GM21786 (cell line): ENCODE data around the gene TBXA2R.
"Not testable (repeated sequence)": the region's sequence is repeated elsewhere in the genome, so short reads cannot be mapped to it uniquely, and the experiment has no call there.

Experiments used
- ATAC-seq: cut with Tn5 transposase; IDR thresholded peaks from one replicate; pipeline ENCODE4 v1.9.1; 2021; ENCODE audit not compliant: unreplicated experiment

Gene TBXA2R

DNA sequence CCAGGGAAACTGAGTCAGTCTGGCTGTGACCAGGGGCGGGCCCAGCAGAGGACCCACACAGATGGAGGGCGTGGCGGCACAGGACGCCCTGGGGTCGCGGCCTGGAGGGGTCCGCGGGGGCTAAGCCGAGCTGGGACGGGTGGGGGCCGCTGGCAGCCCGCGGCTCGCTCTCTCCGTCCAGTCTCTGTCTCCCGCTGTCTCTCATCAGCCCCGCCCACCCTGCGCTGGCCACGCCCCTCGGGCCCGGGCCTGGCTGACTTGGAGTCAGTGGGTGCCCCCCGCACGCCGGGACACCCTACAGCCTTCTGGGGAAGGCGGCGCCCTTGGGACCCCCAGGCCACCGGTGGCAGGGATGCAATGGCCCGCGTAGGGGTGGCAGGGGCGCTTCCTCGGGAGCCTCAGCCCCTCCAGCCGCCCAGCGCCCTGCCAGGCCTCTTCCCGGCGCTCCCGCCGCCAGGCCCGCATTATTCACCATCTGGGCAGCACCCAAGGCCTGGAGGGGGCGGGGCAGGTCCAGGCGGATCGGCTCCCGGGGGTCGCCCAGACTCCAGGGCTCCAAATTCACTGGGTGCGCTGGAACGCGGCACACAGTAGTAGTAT, at the start of gene TBXA2R:
Gene TBXA2R, minus strand, starts transcription at position 186 of the 600 bp plus-strand sequence. CDS start 6,241 bp downstream, outside the sequence.
- no peak for ATAC-seq

DNA sequence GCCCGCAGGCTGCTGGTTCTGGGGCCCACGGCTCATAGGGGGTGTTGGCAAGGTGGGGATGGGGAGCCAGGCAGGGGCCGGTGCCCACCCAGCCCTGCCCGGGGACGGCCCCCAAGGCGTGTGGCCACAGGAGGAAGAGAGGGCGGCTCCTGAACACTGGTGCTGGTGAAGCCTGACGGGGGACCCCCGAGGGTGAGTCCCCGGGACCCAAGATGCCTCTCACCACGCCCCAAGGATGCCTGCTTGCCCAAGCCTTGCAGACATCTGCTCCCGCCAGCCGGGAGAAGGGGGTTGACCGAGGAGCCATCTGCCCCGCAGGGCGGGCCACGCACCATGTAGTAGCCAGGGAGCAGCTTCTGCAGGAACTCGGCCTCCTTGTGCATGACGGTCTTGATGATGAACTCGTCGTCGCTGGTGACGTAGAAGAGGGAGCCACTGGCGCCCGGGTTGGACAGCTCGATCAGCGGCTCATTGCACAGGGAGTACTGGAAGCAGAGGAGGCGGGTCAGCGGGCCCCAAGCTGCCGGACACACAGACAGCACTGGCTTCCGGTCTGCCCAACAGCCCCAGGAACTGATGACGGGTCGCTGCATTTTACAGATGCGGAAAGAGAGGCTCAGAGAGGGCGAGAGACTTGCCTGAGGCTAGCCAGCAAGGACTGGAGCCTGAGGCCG, 49.5 kb upstream of the TBXA2R start:
- ATAC-seq, result no peak

DNA sequence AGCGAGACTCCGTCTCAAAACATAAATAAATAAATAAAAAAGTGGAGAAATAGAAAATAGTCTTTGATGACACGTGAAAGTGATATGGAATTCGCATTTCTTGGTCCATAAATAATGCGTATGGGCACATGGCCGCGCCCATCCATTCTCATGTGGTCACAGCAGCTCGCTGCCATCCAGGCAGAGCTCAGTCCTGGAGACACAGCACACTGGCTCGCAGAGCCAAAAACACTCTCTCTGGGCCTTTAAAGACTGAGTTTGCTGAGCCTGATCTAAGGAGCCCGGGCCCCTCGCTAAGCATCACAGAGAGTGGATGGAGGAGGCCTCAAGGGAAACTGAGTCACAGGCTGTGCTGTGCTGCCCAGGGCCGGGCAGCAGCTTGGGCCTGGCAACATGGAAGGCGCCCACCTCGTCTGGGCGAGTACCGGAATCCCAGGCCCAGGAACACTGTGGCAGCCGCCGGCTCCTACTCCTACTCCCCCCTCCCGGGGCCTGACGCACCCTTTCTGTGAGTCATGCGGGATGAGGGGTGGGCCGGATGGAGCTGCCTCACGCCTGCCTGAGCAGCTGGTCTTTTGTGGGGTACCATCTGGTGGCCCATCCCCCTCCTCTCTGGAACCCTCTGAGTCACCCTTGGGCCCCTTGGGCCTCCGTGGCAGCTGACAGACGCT, 48.9 kb upstream of the TBXA2R start:
- no peak for ATAC-seq

DNA sequence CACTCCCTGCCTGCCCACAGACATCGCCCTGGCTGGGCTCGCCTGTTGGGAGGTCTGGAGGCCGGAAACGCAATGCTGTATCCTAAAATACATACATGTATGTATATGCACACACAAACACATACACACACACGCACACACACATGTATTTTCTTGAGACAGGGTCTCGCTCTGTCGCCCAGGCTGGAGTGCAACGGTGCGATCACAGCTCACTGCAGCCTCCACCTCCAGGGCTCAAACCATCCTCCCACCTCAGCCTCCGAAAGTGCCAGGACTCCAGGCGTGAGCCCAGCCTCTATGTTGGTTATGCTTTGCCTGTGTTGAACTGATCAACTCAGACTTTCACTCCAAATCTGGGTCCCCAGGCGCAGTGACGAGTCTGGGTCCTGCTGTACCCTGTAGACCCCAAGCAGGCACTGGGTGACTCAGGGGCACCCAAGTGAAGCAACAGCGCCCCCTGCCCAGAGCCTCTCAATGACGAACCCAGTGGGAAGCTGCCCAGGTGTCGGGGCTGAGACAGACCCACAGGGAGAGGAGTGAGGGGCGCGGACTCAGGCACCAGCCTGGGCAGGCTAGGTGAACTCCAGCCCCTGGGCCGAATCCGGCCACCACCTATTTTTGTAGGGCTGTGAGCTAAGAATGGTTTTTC, 47.3 kb upstream of the TBXA2R start:
- no peak for ATAC-seq

DNA sequence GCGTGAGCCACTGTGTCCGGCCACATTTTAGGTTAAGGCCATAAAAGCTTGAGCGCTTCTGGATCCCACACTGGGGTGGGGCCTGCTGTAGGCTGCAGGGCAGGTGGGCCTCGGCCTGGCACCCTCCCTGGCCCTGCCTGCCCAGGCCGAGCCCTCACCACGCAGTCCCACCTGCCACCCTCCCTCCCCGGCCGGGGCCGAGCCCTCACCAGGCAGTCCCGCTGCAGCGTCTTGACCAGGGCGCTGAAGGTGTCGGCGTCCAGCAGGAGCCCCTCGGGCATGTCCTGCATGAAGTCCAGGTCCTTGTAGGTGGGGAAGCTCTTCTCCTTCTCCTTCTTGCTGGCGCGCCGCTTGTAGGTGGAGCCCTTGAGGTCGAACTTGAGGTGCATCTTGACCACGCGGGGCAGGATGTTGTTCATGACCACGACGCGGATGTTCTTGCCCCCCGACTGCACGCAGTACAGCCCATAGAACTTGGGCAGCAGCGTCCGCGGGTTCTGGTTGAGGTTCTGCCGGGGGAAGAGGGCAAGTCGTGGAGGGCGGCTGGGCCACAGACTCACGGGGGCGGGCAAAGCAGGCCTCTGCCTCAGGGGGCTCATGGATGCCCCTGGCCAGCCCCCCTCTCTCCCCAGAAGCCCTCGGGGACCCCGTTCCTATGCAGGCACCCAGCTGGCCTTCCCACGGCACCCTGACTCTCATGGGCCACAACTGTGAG, 46.6 kb upstream of the TBXA2R start:
- no peak for ATAC-seq

DNA sequence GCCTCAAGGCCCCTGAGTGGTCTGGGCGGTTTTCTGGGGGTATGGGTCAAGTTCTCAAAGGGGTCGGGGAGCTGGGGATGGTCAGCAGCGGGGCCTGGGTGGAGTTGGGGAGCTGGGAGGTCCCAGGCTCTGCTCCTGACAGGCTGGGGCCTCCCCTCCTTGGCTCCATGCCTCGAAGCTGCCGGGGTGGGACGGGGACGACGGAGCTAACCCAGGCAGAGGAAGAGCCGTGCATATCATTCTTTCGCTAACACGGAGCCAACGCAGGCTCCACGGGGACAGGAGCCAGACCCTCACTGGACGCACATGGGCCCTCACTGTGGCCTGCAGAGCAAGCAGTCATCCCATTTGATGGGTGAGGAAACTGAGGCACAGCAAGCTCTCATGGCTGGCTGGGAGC, 45.7 kb upstream of the TBXA2R start:
- ATAC-seq, result no peak

DNA sequence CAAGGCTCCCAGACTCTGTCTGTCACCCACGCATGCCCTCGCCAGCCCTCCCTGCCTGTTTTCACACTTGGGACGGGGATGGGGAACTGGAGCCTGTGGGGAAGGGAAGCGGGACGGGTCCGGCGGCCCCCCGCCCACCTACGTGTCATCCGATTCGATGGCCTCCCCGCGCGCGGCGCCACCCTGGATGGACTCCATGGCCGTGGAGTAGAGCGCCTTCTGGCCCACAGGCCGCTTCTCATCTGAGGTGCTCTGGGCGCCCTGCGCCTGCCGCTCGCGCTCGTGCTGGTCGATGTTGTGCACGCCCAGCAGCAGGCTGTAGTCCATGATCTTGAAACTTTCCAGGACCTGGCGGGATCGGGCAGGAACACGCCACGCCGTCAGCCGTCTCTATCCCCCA, 45.0 kb upstream of the TBXA2R start:
- no peak for ATAC-seq

DNA sequence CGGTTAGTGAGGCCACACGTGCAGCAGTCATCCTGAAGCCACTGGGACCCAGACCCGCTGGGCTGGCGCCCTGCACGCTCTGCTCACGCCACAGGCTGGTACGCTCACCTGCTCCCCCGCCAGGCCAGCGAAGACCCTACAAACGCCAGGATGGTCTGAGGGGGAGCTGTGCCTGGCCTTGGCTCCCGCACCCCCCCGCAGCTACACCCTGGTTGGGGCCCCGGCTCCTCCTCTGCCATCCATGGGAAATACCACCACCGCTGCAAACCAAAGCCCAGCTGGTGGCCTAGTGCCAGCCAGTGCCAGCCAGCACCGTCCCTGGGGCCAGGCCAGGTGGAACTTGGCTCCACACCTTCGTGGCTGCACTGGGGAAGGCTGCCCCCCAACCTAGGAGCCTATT, 43.2 kb upstream of the TBXA2R start:
- no peak for ATAC-seq

DNA sequence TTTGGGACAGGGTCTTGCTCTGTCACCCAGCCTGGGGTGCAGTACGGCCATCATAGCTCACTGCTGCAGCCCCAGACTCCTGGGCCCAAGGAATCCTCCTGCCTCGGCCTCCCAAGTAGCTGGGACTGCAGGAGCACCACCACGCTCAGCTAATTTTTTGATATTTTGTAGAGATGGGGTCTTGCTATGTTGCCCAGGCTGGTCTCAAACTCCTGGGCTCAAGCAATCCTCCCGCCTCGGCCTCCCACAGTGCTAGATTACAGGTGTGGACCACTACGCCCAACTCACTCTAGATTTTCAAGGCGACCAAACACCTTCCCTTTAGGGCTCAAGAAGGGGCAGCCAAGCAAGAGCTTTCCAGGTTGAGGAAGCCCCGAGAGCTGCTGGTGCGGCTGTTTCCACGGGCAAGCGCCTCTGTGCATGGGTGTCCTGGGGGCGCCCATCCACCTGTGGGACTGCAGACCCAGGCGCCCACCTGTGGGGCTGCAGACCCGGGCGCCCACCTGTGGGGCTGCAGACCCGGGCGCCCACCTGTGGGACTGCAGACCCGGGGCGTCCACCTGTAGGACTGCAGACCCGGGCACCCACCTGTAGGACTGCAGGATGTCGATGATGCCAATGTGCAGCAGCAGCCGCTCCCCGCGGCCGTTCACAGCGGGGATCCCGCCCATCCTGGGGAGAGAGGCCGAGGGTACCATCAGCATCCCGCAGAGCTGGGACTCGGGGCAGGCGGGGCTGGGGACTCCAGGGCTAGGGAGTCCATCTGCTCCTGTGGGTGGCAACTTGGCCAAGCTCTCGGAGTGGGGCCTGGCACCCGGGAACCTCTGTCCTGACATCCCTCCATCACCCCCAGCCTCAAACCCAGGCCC, 41.6 kb upstream of the TBXA2R start:
- ATAC-seq, result no peak

DNA sequence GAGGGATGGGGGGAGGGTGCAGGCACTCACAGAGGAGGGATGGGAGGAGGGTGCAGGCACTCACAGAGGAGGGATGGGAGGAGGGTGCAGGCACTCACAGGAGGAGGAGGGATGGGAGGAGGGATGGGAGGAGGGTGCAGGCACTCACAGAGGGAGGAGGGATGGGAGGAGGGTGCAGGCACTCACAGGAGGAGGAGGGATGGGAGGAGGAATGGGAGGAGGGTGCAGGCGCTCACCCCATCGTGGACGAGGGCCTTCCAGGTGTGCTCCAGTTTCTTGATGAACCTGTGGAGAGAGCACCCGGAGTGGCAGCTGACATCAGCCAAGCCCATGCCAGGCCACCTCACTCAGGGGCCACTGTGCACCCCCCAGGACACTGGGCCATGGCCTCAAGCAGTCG, 40.4 kb upstream of the TBXA2R start:
- ATAC-seq, result not testable (repeated sequence)

DNA sequence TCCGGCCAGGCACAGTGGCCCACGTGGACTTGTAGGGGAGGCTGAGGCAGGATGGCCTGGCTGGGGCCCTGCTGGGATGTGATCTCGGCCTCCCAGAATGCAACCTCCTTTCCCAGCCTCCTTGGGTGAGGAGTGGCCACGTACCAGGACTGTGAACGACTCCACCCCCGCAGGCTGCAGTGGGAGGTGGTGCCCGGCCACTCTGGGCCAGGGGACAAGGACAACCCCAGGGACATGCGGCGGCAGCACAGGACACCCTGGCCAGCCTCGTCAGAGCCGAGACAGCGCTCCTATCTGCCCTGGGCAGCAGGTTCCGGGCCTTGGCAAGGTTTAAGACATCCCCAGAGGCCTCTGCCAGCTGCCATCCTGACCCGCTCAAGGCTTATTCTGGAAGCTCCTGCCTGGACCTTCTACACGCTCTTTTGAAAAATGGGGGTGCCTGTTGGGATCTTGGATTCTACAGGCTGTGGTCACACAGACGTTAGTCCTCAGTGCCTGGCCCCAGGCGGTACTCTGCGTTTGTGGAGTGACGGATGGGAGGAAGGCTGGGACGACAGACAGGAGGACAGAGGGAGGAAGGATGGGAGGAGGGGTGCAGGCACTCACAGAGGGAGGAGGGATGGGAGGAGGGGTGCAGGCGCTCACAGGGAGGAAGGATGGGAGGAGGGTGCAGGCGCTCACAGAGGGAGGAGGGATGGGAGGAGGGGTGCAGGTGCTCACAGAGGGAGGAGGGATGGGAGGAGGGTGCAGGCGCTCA, 39.8 kb upstream of the TBXA2R start:
- no peak for ATAC-seq

DNA sequence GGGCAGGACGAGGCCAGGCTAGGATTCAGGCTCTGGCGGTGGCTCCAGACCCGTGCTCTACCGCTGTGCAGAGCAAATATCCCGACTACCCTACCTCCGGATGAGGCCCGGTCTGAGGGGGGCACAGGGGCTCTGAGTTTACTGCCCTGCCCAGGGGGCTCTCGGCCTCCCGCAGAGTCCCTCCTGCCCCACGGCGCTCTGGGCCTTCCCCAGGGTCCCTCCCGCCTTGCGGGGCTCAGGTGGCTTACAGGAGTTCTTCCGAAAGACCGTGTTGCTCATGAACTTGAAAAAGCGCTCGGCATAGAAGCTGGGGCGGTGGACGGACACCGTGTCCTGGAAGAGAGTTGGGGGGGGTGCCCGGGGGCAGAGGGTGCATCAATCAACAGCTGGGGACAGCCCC, 39.1 kb upstream of the TBXA2R start:
- no peak for ATAC-seq

DNA sequence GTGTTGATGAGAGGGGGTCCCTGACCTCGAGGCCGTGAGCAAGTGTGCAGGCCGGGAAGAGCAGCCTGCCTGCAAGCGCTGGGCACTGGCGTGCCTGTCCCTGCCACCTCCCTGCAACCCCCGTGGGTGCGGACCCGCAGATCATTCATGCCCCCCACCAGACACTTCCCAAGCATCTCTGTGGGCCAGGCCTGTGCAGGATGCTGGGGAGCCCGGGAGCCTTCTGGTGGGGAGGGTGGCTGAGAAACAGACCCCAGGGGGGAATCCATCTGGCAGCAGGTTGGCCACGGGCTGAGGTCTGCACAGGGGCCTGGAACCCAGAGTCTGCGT, 38.4 kb upstream of the TBXA2R start:
- no peak for ATAC-seq

DNA sequence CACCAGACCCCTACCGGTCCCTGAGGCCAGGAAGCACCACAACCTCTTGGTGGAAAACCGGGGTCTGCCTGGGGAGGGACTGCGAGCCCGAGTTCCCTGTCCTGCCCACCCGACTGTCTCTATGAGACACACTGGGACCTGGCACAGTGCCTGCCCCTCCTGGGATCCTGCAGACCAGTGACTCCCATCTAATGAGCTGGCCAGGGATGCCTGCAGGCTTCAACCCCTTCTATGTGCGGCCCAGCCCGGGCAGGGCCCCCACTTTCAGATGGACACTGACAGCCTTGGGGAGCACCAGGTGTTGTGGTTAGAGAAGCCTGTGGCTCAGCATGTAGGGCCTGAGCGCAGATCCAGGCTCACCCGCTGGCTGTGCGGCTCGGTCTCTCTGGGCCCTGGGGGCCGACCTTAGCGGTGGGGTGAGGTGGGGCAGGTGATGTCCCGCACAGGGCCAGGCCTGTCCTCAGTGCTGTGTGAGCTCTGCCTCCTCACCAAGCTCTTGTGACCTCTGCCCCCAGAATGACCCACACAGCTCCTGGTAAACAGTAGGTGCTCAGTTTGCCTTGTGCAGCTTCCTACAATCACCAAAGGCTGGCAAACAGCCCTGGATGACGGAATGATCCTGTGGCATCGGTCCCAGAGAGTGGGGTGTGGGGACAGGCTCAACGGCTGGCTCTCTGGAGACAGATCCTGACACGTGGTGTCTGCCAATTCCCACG, 37.8 kb upstream of the TBXA2R start:
- ATAC-seq, result no peak

DNA sequence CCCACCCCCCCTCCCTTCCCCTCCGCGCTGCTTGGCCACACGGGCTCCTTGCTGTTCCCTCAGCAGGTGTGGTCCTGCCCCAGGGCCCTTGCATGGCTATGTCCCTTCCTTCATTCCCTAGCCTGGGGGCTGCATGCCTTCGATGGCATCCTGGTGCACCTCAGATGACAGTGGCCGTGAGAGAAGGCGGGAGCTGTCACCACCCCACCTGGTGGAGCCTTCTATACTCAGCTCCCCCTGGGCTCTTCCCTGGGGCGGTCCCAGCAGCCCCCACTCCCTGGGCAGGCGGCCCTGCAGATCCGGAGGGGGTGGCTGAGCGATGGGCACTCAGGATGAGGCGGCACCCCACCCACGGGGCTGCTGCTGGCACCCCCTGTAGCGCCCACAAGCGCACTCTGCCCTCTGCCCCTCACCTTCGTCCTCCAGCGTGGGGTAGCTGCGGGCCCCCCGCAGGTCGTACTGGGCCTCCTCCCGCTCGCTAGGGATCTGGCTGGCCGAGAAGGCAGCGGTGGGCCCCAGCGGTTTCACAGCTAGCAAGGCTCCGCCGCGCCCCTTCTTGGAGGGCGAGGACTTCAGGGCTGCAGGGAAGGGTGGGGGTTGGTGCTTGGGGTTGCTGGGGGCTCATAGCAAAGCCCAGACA, 37.1 kb upstream of the TBXA2R start:
- ATAC-seq, result no peak

DNA sequence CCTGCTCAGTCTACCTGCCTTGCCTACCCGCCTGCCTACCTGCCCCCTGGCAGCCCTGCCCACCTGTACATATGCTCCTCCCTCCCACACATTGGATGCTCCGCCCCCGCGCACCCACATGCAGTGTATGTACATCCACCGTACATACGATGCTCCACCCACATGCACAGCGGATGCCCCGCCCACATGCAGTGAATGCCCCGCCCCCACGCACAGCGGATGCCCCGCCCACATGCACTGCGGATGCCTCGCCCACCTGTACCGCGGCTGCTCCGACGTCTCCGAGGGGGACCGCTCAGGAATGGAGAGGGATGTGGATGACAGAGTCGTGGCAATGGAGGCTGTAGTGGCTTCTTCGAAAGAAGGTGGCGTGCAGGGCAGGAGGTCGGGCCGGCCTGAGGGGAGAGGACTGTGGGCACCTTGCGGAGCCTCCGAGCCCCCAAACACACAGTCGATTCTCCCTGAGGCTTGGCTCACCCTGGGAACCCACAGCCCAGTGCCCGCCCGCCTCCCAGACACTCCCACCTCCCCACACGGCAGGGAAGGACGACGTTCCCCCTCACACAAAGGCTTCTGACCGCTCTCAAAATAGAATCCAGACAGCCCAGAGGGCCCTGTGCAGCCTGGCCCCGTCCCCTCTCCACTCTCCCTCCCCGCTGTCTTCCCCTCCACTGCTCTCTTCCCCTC, 36.5 kb upstream of the TBXA2R start:
- no peak for ATAC-seq

DNA sequence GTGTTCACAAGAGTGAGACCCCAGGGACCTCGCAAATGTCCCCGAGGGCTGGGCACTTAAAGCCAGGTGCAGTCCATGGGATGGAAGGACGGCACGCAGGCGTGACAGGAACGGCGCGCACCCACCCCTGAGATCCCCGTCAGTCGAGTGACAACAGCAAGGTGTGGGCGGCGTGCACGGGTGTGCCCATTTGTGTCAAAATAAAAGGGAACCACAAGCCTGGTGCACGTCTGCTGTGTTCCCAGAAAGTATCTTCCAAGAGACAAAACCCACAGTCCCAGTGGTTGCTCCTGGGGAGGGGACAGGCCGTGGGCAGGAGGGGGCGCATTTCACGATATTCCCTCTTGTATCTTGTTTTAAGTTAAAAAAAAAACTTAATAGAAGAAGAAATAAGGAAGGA, 35.6 kb upstream of the TBXA2R start:
- no peak for ATAC-seq
